EL (cell line): ENCODE data around the gene MFRP.
A peak's percentile ranks its signal among the peaks of the same experiment; 100 is the strongest.

Source experiments
- DNase-seq: peaks from one replicate; pipeline ENCODE4 v3.0.0-alpha.2; 2016

The MFRP gene

GRCh38 chr11:119372260-119373058 lies 26.0 kb upstream of the MFRP start:
- DNase-seq: no peak

DNA sequence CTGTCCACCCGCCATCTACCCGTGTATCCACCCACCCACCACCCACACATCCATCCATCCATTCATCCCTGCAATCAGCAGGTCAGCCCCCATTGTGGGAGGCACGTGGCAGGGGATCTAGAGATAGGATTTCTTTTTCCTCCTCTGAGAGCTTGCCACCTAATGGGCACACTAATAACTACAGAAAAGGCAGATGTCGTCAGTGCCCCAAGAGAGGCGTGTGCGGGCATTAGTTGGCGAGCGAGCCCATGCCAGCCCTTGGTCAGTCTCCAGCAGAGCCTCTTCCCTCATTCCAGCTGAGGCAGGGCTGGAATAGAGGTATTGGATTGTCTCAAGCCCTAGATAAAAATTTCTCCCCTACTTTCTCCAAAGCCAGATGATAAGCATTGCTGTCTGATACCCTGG lies 25.3 kb upstream of the MFRP start:
- DNase-seq: no peak

- no peak for DNase-seq
Observed at GRCh38 chr11:119371067-119371601, 24.6 kb upstream of the MFRP start.

- DNase-seq: no peak
Observed at GRCh38 chr11:119370486-119371046, 24.1 kb upstream of the MFRP start.

- DNase-seq: no peak
Observed at GRCh38 chr11:119369132-119369925, 22.8 kb upstream of the MFRP start.

GRCh38 chr11:119368121-119369034 lies 21.9 kb upstream of the MFRP start:
- DNase-seq: no peak

GRCh38 chr11:119367661-119368120 lies 21.2 kb upstream of the MFRP start:
- no peak for DNase-seq

DNA sequence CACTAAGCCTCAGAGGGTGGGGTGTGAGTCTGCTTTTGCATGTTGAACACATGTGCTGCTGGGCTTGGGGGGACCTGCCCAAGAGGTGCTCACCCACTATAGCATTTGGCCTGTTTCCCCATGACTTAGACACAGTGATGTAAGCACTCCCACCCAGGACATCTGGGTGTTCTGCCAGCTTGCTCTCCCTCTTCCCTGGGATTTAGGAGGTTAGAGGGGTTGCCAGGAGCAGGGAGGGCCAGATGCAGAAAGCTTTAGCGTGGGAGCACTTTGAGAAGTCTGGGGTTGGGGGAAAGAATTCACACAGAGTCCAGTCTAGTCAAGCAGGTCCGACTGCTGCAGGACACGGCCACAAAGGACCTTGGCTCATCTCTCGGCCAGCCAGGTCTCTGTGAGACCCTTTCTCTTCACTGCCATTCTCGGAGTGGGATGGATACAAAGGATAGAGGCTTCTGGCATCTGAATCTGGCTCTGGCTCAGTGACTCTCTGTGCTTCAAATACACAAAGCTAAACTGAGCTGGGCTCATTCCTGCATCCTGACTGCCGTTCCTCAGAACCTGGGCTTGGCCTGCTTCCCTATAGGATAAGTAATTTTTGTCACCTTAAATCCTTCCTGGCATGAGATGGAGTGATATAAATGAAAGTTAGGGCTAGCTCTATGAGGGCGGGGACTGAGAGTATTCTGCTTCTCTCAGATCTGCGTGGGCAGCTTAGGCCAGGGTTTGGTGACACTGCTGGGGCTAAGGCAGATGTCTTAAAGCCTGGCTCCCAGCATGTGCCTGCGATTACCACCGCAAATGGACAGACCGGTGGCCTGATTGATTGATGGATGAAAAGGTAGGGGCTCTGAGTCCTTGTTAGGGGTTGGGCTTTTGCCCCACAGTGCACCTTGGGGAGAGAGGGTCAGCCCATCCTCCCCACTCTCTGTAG lies 20.4 kb upstream of the MFRP start:
- no peak for DNase-seq

DNA sequence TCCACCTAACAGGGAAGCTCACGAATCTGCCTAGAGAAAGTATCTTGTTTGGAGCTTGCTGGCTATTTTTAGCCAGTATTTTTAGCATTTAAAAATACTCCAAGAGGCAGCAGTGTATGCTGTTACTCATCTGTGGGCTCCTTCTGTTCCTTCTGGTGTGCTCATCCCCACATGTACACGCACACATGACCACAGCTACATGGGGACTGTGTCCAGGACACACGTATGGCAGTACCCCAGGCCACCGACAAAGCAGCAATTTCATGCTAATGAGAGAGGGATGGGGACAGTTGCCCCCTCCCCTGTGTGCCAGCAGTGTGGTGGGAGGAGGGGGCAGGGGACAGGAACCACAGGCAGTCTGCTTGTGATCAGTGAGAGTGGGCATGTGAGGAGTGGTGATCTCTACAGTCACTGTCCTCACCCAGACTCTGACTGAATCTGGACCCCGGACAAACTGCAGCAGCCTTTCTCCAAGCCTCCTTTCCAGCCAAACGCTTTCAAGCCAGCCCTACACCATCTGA lies 18.6 kb upstream of the MFRP start:
- DNase-seq: no peak

- no peak for DNase-seq
Observed at GRCh38 chr11:119363851-119364590, 17.5 kb upstream of the MFRP start.

DNA sequence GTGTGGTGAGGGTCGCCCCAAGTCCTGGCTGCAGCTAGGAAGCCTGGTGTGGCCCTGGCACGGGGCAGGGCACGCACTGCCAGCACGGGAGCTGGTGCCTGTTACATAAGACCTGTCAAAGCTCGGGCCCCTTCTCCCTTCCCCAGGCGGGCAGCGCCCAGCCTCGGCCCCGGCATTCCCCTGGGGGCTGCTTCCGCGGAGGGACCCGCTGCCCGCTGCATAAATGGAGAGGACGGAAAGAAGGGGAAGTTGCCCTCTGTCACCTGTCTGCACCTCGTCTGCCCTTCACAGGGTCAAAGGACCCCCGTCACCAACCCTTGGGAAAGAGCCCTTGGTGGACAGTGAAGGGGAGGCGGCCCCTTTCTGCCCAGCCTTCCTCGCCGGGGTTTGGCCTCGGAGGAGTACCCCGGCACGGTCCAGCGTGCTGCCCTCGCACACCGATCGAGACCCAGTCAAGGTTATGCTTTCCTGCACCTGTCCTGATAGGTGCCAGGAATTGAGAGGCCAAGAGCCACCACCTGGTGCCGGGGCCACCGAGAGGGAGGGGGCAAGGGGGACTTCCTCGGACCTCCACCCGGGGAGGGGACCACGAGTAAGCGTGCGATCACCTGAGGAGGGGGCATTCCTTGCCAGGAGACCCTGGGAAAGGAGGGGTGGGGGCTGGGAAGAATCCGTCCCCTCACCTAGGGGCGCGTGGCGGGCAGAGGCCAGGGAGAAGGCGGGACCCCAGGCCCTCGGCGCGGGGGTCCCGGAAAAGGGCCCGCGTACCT lies 16.8 kb upstream of the MFRP start:
- no peak for DNase-seq

DNA sequence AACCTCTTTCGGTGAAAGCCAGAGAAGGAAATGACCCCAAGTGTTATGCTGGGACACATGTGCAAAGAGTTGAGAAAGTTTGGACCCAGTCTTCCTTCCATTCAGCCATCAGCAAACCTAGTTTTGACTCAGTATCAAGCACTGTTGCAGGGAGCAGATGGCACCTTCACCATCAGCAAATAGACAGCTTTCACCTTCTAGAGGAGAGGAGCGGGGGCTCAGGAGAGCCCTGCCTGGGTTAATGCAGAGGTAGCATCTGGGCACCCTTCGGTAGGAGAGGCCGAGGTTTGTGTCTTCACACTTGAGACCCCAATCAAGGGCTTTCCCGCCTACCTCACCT lies 16.2 kb upstream of the MFRP start:
- no peak for DNase-seq

DNA sequence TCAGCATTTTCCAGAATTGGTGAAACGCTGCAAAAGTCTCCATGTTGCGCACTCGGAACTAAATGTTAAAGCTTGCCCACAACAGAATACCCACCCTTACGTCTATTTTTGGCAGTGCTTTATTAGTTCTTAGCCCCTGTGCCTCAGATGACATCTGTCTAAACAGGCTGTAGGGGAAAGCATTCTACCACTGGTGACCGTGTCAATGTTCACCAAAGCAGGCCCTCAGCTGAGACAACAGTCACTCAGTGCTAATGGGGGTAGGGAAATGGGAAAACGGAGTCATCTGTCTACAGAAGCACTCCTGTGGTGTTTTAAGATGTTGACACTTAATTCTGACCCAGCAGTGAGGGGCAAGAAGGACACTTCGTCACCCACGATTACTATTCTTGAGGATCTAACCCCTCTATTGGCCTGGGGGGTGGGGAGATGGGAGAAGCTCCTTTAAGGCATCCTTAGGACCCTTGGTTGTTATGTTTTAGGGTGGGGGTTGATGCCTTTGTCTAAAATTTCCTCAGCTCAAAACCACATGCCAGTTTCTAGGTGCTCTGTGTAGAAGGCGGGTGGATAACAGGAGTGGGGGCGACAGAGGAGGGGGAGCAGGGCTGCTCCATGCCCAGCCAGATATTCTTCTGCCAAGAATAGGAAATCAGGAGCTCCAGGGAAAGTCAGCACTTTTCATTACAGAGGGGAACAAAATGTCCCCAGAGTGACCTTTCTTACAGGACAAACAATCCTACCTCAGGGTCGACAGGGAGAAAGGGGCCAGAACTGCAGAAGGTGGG lies 15.6 kb upstream of the MFRP start:
- DNase-seq: no peak

GRCh38 chr11:119361056-119361787 lies 14.7 kb upstream of the MFRP start:
- DNase-seq: peak; percentile 80

GRCh38 chr11:119359365-119360214 lies 13.1 kb upstream of the MFRP start:
- no peak for DNase-seq

- no peak for DNase-seq
Observed at GRCh38 chr11:119357074-119357473, 10.6 kb upstream of the MFRP start.
